HT-29 (cell line): ENCODE data around the gene MCIDAS. TPM values are rescaled to one million over a fixed set of nuclear protein-coding genes. Genes with fewer than 3 reads are reported as not detected.

Source experiments
- small RNA-seq: library from RNA; depleted of rRNA; stranded (forward); fragments of <200 nt; gene quantifications from one replicate; pipeline ENCODE3, GENCODE V24; 2014
- total RNA-seq: library from RNA; depleted of rRNA; stranded (reverse); fragments of >200 nt; shearing (Covaris generic); gene quantifications from 2 replicates; pipeline ENCODE4 v1.2.3, GENCODE V29; 2014; rRNA removed

The MCIDAS gene
- total RNA-seq, 1 experiment from 2014 or later, result 4.4 TPM

Small RNA genes lying within 50 kb of the gene (small RNA-seq; reads per million reads assigned to genes)
- gene MIR449A (not detected), gene MIR449B (not detected), gene MIR449C (not detected)

Other genes starting within 250 kb of the MCIDAS start
- gene ESM1, start 241.7 kb downstream of the MCIDAS start, total RNA-seq, result not detected in 2 replicates
- not detected in 2 replicates for gene GZMK, start 203.1 kb downstream of the MCIDAS start, total RNA-seq
- gene GZMA, start 124.7 kb downstream of the MCIDAS start, total RNA-seq, result not detected in 2 replicates
- 0.37 and 0.94 TPM in 2 replicates for gene GPX8, start 67.1 kb downstream of the MCIDAS start, total RNA-seq
- gene CDC20B, start 54.1 kb downstream of the MCIDAS start, total RNA-seq, result not detected in 2 replicates
- 12.4 and 13.0 TPM in 2 replicates for gene CCNO, start 6.3 kb upstream of the MCIDAS start, total RNA-seq
- 7.3 and 8.1 TPM in 2 replicates for gene DHX29, start 80.4 kb upstream of the MCIDAS start, total RNA-seq
- gene MTREX, start 80.7 kb upstream of the MCIDAS start, total RNA-seq, result 23.2 and 24.0 TPM in 2 replicates